Endothelial cell of umbilical vein (primary cell): ENCODE measurements around the gene SLC6A20.

ENCODE experiments used
- CTCF ChIP-seq, 2 donors: IDR thresholded peaks; 1 replicate in 1 of 2; 2 replicates in 1 of 2; pipeline ENCODE4 v1.5.1; 2011; ENCODE audit warnings: low read length in 2 of 2, mild to moderate bottlenecking in 2 of 2, moderate library complexity in 2 of 2, control low read depth in 1 of 2, inconsistent platforms in 1 of 2, low read depth in 1 of 2; ENCODE audit not compliant: insufficient read depth in 1 of 2; ENCODE audit errors: extremely low read depth in 1 of 2
- EZH2 ChIP-seq: IDR thresholded peaks from 2 replicates; pipeline ENCODE4 v1.6.1; 2012; ENCODE audit warnings: borderline replicate concordance, low read depth, mild to moderate bottlenecking, moderate library complexity, low read length, inconsistent platforms; ENCODE audit not compliant: severe bottlenecking
- JUN ChIP-seq: IDR thresholded peaks from 2 replicates; pipeline ENCODE4 v1.6.1; 2011; ENCODE audit warnings: borderline replicate concordance, low read depth; ENCODE audit not compliant: insufficient read length, insufficient read depth
- MAX ChIP-seq: IDR thresholded peaks from 2 replicates; pipeline ENCODE4 v1.6.1; 2011; ENCODE audit not compliant: insufficient read depth, insufficient read length
- MYC ChIP-seq: IDR thresholded peaks from one replicate; pipeline ENCODE4 v1.6.1; 2011; ENCODE audit warnings: mild to moderate bottlenecking, low read depth, low read length
- POLR2A ChIP-seq: IDR thresholded peaks from 2 replicates; pipeline ENCODE4 v1.6.1; 2012; ENCODE audit warnings: low read depth, mild to moderate bottlenecking, control low read depth, low read length
- POLR2AphosphoS5 ChIP-seq: IDR thresholded peaks from 2 replicates; pipeline ENCODE4 v1.6.1; 2012; ENCODE audit warnings: low read depth, mild to moderate bottlenecking, control low read depth, low read length, moderate library complexity; ENCODE audit not compliant: insufficient read depth

- no peak for TF ChIP-seq POLR2AphosphoS5
- no peak for TF ChIP-seq POLR2A
- TF ChIP-seq CTCF (IDR thresholded peaks at IDR 0.05; ENCODE audit: extremely low read depth in 1 of 2, insufficient read depth in 1 of 2, low read depth in 1 of 2, low read length in 2 of 2) = no peak
- TF ChIP-seq MAX = no peak
- no peak for TF ChIP-seq MYC
- TF ChIP-seq EZH2 = no peak
- no peak for TF ChIP-seq JUN
Measured at GRCh38 chr3:45716790-45717336, 79.5 kb downstream of the SLC6A20 start.
